Measurements from ENCODE around the gene RPS6KA2.
"Not testable (repeated sequence)": the region's sequence is repeated elsewhere in the genome, so short reads cannot be mapped to it uniquely, and the experiment has no call there.

Gene RPS6KA2

DNA sequence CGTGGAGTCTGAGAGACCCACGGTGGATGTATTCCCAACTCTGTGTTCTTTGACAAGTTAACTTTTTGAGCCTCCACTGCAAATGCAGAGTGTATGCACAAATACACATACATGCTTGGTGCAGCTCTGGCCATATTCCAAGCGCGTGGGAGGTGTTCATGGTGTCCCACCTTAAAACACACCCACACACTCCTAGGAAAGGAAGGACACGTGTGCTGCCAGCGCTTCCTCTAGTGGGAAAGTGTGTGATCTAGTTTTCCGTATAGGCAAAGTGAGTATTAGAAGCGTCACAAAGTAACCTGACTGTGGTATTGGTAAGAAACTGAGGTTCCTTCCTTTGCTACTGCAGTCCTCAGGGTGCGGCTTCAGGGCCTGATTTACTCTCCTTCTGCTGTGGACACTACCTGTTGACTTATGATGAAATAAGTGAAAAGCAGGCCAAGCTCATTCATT, 208.3 kb downstream of the RPS6KA2 start:
- DNase-seq (ENCODE audit: low read depth), result no peak

DNA sequence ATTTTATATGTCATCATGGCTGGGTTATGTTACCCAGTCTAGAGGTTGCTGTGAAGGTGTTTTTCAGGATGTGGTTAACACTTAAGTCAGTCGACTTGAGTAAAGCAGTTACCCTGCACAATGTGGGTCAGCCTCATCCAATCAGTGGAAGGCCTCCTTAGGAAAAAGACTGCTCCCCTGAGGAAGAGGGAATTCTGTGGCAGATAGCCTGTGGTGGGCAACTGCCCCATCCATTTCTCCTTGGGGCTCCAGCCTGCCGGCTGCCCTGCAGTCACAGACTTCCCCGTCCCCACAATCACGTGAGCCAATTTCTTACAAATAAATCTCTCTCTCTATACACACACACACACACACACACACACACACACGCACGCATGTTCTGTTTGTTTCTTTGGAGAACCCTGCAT, 209.8 kb downstream of the RPS6KA2 start:
- DNase-seq (ENCODE audit: low read depth), result no peak

DNA sequence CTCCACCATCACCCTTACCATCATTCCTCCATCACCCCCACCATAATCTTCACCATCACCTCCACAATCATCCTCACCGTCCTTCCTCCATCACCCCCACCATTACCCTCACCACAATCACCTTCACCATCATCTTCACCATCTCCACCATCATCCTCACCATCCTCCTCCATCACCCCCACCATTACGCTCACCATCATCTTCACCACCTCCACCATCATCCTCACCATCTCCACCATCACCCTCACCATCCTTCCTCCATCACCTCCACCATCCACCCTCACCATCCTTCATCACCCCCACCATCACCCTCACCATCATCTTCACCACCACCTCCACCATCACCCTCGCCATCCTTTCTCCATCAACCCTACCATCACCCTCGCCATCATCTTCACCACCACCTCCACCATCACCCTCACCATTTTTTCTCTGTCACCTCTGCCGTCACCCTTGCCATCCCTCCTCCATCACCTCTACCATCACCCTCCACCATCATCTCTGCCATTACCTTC, 211.2 kb downstream of the RPS6KA2 start:
- no peak for DNase-seq (ENCODE audit: low read depth)

DNA sequence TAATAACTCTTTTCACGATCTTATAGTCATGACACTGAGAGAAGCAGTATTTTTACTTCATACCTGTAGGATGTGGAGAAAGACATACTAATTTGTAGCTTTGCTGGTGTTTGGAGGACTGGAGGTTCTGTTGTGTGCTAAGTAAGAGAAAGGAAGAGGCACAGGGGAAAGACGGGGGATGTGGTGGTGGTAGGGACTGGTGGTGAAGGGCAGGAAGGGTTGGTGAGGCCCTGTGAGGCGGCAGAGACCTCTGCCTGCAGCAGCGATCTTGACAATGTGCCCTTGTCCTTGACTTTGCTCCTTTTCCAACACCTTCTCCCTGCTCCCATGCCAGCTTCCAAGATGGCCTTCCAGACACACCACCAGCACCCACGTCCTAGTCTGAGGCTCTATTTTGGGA, 211.7 kb downstream of the RPS6KA2 start:
- DNase-seq (ENCODE audit: low read depth), result no peak

DNA sequence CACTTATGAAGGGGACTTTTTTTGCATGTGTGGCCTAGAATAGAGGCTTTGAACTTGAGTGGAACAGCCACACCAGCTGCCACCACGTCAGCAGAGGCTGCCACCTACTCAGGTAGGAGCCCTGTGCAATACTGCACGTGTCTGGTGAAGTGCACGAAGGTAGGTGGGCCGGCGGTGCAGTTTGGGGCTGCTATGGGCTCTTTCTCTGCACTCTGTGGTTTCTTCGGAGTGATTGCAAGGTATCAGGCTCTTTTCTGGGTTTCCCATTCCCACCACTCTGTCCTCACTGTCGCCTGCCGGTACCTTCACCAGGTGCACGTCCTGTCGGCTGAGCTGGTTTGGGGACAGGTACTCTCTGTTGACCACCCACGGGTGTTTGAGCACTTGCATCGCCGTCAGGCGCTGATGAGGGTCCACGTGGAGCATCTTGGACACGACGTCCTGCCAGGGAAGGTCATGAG, 213.5 kb downstream of the RPS6KA2 start:
- DNase-seq (ENCODE audit: low read depth), result no peak

DNA sequence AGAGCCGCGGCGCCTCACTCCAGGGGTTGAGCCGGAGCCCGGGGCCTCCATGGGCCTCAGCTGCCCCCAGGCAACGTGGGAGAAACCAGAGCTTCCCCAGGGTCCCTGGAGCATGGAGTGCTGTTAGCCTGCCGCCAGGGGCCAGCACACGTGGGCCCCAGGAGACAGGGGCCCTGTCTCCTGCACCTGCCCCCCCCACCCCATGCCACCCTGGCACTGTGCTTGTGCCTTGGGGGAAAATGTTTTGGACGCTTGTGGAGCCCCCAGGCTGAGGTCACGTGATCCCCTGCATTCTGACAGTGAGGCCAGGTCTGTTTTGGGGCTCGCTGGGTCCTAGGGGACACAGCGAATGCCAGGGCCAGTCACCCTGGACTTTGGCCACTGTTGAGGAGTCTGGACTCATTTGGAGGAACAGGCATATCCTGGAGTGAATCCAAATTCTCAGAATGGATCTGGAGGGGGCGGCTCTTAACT, 214.1 kb downstream of the RPS6KA2 start:
- DNase-seq (ENCODE audit: low read depth), result no peak

DNA sequence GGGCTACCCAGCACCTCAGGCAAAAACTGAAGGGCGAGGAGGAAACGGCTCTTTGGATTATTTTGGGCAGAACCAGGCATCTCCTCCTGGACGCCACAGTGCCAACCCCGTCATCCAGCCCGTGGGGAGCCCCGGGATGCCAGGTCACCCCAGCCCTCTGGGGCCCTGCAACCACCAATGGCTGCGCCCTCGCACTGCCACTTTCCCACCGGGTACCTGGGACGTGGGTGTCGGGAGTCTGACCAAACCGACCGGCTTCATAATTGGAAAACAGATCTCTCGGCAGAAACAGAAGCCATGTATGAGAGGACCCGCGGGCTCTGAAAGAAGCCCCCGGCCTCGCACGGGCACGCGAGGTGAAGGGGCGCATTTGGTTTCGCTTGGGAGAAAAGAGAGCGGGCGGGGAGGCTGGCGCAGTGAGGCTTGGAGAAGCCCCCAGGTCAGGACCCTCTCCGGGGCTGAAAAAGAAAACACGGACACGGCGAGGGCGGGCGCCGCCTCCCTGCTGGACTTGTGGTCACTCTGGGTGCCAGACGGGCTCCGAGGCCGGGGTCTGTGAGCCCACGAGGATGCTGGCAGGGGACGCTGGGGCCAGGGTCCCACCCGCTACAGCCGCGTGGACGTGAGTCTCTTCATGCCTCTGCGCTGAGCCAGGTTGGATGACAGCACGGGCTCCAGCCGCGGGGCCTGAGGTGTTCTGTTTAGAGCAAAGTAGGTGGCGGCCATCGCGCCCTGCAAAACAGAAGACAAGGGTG, 214.7 kb downstream of the RPS6KA2 start:
- DNase-seq (ENCODE audit: low read depth), result no peak

DNA sequence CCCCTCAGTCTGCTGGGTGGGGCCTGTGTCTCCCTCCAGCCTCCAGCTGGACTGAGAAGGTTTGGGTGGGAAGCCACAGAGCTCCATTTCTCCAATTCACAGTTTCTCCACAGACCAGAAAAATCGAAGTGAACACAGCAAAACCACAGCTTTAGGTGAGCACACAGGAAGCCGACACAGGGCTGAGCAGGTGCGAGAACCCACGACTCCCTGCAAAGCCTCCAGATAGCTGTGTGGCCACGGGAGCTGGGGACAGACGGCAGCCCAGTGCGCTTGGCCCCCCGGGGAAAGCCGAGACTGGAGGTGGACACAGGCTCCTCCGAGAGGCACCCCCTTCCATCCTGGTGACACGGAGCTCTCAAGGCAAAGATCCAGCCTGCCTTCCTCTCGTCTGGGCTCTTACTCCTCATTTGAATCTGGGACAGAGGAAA, 215.3 kb downstream of the RPS6KA2 start:
- DNase-seq (ENCODE audit: low read depth), result no peak

DNA sequence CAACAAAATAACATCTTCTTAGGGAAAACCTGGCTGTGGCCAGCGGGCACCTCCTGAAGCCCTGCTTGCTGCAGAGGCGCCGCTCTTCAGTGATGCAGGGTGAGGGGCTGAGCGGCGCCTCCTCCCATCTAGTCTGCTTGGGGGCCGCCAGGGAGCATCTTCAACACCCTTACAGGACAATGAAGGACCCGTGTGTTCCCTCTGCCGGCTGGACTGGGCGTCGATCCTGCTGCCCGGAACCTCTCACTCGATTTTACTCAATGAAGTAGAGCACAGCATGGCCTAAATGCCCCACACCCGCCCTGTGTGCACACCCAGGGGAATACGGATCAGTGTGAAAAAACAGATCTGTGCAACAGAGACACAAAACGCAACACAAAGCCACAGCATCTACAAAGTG, 215.8 kb downstream of the RPS6KA2 start:
- no peak for DNase-seq (ENCODE audit: low read depth)

DNA sequence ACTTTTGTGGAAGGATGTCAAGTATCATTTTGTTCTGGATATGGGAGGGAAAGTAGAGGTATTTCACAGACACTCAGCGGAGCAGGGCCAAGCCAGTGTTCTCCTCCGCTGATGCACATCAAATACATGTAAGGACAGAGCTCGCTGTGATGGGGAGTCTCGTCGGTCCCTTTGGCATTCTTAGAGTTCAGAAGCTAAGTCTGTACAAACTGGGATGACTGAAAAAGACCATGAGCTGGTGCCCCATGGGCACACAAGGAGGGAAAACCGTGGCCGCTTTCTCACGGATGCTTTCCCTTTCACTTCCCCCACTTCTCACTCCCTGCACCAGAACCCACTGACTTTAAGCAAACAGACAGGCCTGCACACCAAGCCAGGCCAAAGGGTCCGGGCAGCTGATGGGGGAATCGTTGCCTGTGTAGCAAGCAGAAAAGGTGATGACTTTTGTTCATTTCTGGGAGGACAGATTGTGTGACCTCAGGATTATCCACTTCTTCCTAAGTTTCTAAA, 216.6 kb downstream of the RPS6KA2 start:
- DNase-seq (ENCODE audit: low read depth), result no peak

DNA sequence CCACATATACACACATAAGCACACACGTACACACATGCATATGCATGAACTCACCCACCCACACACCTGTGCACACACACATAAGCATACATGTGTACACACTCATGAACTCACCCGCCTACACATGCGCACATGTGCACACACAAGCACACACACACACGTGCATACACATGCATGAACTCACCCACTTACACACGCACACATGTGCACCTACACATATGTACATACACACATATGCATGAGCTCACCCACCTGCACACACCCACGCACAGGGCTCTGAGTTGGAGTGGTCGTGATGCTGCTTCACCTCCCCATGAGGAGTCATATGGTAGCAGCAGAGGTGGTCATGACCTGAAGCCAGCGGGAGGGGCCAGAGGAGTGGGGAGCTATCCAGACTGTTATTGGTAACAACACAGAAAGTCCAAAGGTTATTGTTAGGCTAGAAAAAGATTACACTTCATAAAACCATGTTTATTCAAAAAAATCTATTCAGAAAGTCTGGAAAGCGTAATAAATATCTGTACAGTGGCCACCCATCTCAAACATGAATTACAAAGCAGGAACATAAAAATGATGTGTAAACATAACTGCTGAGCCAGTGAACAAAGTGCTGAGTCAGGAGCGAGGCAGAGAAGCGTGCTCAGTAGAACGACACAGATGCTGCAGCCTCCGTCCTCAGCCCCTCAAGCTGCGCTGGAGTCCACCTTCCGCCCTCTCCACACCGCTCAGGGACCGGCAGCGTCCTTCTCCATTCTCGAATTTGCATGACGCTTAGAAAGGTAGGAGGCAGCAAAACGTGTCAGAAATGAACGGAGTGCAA, 217.9 kb downstream of the RPS6KA2 start:
- DNase-seq (ENCODE audit: low read depth), result no peak

DNA sequence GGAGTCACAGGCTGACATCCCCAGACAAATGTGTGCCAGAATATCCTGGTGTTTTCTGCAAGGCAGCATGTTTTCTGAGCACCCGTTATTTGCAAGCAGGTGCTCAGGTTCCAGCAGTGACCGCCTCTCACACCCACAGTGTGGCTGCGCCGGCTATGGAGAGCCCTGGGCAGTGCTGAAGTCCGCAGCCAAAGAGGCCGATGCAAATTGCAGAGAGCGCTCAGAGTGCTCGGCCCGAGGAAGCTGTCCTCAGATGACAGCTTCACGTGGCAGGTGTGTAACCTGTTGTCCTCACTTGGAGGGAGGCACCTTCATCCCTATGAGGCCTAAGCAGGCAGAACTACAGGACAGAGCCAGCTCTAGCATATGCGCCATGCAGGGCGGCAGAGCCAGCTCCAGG, 220.9 kb downstream of the RPS6KA2 start:
- no peak for DNase-seq (ENCODE audit: low read depth)

DNA sequence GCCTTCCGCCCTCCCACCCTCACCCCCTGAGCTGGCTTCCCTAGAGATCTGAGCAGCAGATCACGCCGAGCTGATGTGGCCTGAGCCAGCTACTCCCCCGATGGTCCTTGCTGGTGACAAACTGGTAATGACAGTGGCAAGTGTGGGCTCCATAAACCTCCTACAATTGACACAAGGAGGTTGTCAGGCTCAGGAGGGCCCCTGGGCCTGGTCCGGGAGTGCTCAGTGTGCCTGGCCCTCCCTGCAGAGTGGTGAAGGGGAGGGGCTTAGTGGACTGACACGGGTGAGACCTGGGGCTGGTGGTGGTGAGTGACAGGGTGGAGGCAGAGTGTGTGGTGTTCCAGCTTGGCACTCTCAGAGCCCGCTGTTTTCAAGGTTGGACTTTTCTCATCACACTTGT, 221.7 kb downstream of the RPS6KA2 start:
- no peak for DNase-seq (ENCODE audit: low read depth)

DNA sequence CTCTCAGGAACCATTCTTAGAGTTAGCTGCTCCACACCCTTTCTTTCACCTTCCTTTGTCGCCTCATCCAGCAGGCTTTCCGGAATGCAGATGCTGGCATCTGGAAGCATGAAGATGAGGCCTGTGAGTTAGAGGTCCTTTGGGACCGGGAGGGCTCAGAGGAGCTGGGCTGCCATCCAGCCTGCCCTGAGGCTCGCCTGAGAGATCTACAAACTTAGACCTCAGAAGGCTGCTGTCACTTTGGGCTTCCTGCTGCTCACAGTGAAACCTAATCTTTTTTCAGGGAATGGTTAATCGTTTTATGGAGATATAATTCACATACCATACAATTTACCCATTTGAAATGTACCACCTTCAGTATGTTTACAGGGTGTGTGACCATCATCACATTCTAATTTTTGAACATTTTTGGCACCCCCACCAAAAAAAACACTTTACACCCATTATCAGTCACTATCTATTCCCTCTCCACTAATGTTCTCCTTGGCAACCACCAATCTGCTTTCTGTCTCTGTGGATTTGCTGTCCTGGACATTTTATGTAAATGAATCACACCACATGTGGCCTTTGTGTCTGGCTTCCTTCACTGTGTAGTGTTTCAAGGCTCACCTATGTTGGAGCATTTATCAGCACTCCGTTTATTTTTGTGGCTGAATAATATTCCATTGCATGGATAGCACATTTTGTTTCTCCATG, 224.3 kb downstream of the RPS6KA2 start:
- no peak for DNase-seq (ENCODE audit: low read depth)

DNA sequence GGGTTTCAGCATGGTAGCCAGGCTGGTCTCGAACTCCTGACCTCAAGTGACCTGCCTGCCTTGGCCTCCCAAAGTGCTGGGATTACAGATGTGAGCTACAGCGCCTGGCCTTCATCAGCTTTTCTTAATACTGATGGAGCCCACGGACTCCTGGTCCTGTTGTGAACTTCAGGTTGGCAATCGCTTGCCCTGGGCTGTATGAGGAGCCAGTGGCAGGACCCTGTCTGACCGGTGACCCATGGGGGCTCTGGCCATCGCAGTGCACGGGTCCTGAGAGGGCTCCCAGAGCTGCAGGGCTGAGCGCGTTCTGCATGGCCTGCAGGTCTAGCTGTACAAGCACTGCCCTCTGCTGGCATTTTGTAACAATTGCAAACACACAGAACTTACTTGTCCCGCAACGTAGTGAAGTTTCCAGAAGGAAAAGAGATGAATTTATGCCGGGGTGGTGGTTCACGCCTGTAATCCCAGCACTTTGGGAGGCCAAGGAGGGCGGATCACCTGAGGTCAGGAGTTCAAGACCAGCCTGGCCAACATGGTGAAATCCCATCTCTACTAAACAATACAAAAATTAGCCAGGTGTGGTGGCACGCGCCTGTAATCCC, 226.3 kb downstream of the RPS6KA2 start:
- not testable (repeated sequence) for DNase-seq (ENCODE audit: low read depth)

DNA sequence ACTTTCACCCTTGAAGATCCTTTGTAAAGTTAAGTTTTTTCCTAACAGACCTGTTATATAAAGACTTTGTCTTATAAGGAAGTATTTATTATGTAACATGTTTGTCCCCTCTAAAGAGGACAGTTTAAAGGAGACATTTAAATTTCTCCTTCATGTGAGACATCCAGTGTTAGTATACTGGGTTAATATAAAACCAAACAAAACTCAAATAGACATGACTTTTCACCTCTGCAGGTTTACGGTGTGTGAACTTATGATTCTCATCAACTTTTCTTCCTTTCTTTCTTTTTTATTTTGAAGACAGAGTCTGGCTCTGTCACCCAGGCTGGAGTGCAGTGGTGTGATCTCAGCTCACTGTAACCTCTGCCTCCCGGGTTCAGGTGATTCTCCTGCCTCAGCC, 226.9 kb downstream of the RPS6KA2 start:
- DNase-seq (ENCODE audit: low read depth), result no peak

DNA sequence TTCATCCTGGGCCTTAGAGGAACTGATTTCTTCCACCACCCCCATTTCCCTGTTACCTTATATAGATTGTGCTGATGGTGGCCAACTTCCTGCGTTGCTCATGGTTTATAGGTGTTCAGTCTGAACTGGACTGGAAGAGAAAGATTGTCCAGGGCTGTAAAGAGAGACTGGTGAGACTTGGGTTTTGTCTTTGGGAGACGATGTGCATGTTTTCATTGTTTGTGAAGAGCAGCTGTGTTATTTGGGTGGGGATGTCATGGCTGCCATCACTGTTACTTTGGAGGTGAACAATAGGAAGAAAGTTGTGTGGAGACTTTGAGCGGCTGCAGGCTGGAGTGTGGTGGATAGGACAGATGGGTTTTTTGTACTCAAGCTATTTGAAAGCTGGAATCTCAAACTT, 228.7 kb downstream of the RPS6KA2 start:
- DNase-seq (ENCODE audit: low read depth), result no peak

DNA sequence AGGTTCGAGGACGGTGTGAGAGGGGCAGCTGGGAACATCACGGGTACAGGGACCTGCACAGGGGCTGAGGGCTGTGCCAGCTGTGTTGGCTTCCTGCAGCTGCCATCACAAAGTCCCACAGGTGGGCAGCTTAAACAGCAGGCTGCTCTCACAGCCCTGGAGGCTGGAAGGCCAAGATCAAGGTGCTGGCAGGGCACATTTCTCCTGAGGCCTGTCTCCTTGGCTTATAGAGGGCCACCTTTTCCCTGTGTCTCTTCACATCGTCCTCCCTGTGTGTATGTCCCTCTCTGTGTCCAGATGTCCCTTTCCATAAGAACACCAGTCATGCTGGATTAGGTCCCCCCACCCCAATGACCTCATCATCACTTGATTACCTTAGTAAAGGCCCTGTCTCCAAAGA, 229.2 kb downstream of the RPS6KA2 start:
- no peak for DNase-seq (ENCODE audit: low read depth)

DNA sequence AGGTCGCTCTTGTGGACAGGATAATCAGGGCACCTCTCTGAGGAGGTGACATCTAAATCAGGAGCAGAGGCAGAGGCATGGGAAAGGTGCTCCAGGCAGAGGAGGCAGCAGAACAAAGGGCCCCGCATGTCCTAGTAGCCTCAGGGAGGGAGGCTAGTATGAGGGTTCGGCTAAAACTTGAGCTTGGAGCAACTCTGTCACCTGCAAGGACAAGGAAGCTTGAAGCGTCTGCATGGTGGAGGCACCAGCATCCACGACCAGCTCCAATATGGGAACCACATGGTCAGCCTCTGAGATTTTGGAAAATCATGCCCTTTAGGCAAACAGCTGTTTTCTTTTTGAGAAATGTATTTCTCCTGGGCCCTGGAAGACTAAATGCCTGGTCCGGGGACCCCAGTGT, 231.3 kb downstream of the RPS6KA2 start:
- DNase-seq (ENCODE audit: low read depth), result no peak

DNA sequence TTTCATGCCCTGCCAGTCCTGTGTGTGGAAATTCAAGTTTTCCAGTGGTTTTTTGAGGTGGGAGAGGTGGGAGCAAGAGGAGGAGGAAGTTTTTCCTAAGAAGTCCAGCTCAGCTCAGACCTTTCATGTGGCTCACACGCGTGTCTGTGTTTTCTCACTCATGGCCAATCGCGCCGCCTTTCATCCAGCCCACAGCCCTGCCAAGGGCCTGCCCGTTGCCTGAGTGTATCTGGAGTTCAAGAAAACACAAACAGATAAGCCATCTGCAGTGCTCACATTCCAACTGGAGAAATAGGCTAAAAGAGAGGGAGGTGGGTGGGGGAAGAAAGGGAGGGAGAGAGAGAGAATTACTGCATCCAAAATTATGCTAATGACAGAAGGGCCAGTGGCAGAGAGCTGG, 231.7 kb downstream of the RPS6KA2 start:
- DNase-seq (ENCODE audit: low read depth), result no peak

DNA sequence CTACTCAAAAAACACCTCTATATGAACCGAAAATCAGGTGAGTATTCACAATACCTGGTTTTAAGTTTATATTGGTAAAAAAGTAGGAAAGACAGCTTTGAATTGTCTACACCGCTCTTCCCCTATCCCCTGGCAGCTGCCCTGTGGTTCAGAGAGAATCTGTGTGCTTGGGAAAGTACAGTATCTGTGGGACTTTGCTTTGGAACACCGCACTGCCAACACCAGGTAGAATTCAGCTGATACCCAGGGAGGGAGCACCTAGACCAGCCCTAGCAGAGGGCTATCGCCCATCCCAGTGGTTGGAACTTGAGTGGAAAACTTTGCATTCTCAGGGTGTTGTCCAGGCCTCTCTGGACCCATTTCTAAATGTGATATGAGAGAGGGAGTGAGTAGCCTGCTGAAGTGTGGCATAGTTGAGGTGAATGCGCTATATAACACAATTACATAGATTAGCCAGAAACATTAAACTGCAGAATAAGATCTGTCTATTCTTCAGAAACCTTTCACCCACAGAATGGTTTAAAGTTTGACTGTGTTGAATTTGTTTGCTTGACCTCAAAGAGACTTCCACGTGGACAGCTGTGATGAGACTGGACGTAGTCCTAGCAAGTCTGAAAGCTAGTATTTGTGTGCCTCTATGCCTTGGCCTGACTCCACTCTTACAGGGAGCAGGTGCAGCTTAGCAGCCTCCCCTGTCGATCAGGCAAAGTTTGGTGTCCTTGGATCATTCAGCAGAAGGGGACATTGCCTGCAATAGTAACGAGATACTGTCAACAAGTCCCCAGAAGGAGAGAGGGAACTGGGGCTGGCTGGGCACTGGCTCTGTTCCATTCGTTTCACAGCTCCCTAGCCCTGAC, 232.8 kb downstream of the RPS6KA2 start:
- no peak for DNase-seq (ENCODE audit: low read depth)

Data from stimulated activated CD8-positive, alpha-beta memory T cell treated with anti-CD3 and anti-CD28 coated beads, Interleukin-4, amount 100 ng/mL, for 24 hours (primary cell).